SK-N-SH treated with all-trans-retinoic acid at 6 μM for 48 hours (cell line): ENCODE results near the gene TDRD7.

Experiments
- ARNTL ChIP-seq: fragments of 450-650 bp; formaldehyde crosslinking; IDR thresholded peaks from 2 replicates; pipeline ENCODE4 v1.5.0; 2020; ENCODE audit warnings: low read depth, mild to moderate bottlenecking, moderate library complexity, borderline replicate concordance
- BACH2 ChIP-seq: fragments of 250-450 bp; sonication (Bioruptor Pico); IDR thresholded peaks from 2 replicates; pipeline ENCODE4 v1.9.0; 2021; ENCODE audit warnings: mild to moderate bottlenecking, borderline replicate concordance
- CSDC2 ChIP-seq: fragments of 250-450 bp; sonication (Bioruptor Pico); IDR thresholded peaks from 2 replicates; pipeline ENCODE4 v1.5.0; 2020; ENCODE audit warnings: mild to moderate bottlenecking, moderate library complexity
- GLIS3 ChIP-seq: fragments of 250-450 bp; sonication (Bioruptor Pico); IDR thresholded peaks from 2 replicates; pipeline ENCODE4 v1.5.0; 2020; ENCODE audit warnings: mild to moderate bottlenecking, moderate library complexity
- RARB ChIP-seq: fragments of 250-450 bp; sonication (Bioruptor Pico); IDR thresholded peaks from 2 replicates; pipeline ENCODE4 v1.8.0; 2021; ENCODE audit warnings: mild to moderate bottlenecking, moderate library complexity
- TCF4 ChIP-seq: fragments of 250-450 bp; sonication (Bioruptor Pico); IDR thresholded peaks from 2 replicates; pipeline ENCODE4 v1.8.0; 2021; ENCODE audit warnings: mild to moderate bottlenecking, moderate library complexity, borderline replicate concordance
- ZC3H10 ChIP-seq: fragments of 250-450 bp; sonication (Bioruptor Pico); IDR thresholded peaks from 2 replicates; pipeline ENCODE4 v1.5.1; 2021; ENCODE audit warnings: mild to moderate bottlenecking, moderate library complexity
- ZFP3 ChIP-seq: fragments of 250-450 bp; sonication (Bioruptor Pico); IDR thresholded peaks from 2 replicates; pipeline ENCODE4 v1.5.0; 2020; ENCODE audit warnings: mild to moderate bottlenecking, moderate library complexity
- ZFP30 ChIP-seq: fragments of 450-650 bp; formaldehyde crosslinking; IDR thresholded peaks from 2 replicates; pipeline ENCODE4 v1.5.0; 2022; ENCODE audit warnings: mild to moderate bottlenecking, moderate library complexity
- TF ChIP-seq, protein P1 (sequence below): fragments of 250-450 bp; sonication (Bioruptor Pico); IDR thresholded peaks from 2 replicates; pipeline ENCODE4 v1.8.0; 2020; ENCODE audit warnings: mild to moderate bottlenecking, moderate library complexity, borderline replicate concordance
- TF ChIP-seq, protein P2 (sequence below): fragments of 250-450 bp; sonication (Bioruptor Pico); IDR thresholded peaks from 2 replicates; pipeline ENCODE4 v1.5.1; 2020; ENCODE audit warnings: low read depth, mild to moderate bottlenecking, moderate library complexity

DNA sequence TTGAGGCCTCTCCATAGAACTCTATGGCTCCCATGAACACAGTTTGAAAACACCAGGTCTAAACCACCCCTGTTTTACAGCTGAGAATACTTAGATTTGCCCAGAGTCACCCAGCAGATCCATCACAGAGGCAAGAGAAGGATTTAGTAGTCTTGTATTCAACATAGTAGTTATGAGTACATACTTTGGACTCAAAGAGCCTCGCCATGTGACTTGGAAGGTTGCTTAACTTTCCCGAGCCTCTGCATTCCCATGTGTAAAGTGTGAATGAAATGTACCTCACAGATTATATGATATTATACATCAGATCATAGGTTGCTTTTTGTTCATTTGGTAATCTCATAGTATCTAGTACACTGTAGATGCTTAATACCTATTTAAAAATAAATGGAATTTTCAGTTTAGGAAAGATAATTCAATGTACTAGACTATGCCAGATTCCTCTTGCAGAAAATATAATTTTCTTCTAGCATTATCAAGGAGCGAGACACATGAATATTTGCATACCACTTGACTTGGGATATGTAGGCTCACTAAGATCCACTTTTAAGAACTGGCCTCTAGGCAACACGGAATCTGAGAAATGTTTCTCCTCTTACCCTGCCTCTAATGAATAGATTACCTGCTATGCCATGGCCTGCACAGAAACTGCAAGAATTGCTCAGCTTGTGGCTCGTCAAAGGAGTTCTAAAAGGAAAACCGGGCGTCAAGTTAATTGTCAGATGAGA lies 18.6 kb downstream of the TDRD7 start:
- TF ChIP-seq, protein P1, sequence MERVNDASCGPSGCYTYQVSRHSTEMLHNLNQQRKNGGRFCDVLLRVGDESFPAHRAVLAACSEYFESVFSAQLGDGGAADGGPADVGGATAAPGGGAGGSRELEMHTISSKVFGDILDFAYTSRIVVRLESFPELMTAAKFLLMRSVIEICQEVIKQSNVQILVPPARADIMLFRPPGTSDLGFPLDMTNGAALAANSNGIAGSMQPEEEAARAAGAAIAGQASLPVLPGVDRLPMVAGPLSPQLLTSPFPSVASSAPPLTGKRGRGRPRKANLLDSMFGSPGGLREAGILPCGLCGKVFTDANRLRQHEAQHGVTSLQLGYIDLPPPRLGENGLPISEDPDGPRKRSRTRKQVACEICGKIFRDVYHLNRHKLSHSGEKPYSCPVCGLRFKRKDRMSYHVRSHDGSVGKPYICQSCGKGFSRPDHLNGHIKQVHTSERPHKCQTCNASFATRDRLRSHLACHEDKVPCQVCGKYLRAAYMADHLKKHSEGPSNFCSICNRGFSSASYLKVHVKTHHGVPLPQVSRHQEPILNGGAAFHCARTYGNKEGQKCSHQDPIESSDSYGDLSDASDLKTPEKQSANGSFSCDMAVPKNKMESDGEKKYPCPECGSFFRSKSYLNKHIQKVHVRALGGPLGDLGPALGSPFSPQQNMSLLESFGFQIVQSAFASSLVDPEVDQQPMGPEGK (CRISPR knock-in tag): no peak
- TF ChIP-seq ARNTL (CRISPR knock-in tag): no peak
- no peak for TF ChIP-seq ZFP3 (CRISPR knock-in tag)
- TF ChIP-seq BACH2 (CRISPR knock-in tag): no peak
- TF ChIP-seq CSDC2 (CRISPR knock-in tag): no peak
- TF ChIP-seq, protein P2, sequence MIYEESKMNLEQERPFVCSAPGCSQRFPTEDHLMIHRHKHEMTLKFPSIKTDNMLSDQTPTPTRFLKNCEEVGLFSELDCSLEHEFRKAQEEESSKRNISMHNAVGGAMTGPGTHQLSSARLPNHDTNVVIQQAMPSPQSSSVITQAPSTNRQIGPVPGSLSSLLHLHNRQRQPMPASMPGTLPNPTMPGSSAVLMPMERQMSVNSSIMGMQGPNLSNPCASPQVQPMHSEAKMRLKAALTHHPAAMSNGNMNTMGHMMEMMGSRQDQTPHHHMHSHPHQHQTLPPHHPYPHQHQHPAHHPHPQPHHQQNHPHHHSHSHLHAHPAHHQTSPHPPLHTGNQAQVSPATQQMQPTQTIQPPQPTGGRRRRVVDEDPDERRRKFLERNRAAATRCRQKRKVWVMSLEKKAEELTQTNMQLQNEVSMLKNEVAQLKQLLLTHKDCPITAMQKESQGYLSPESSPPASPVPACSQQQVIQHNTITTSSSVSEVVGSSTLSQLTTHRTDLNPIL: no peak
- no peak for TF ChIP-seq GLIS3 (CRISPR knock-in tag)
- TF ChIP-seq RARB (CRISPR knock-in tag): no peak
- TF ChIP-seq TCF4: no peak
- no peak for TF ChIP-seq ZC3H10 (CRISPR knock-in tag)
- TF ChIP-seq ZFP30 (CRISPR knock-in tag): no peak
